HCT116 (cell line): ENCODE results near the gene SEC14L6. TPM values are rescaled to one million over a fixed set of nuclear protein-coding genes. Genes with fewer than 3 reads are reported as not detected.

ENCODE experiments used
- ATAC-seq: fragments of 200-7000 bp; cut with Tn5 transposase; 2 replicates; pipeline ENCODE4 v1.9.1; 2020; ENCODE audit warnings: mild to moderate bottlenecking, moderate library complexity
- BruUV-seq: library from RNA; stranded (reverse); fragments of 400-500 nt; replicated peaks from 2 replicates; lab custom pipeline; 2021; lab: Mats Ljungman, UMichigan
- CTCF ChIA-PET: fragments of 300-600 bp; sonication (Branson Sonifier 250); formaldehyde crosslinking; loops from one replicate; lab custom pipeline; 2021; ENCODE audit warnings: antibody characterized with exemption; lab: Charles Lee
- POLR2A ChIA-PET: fragments of 300-600, 350-600 bp; sonication (Branson Sonifier 250); formaldehyde crosslinking; loops from one replicate; lab custom pipeline; 2021; ENCODE audit warnings: antibody characterized with exemption; lab: Charles Lee
- RAD21 ChIA-PET, 2 experiments: fragments of 300-600 bp; sonication (Branson Sonifier 250); formaldehyde crosslinking; loops; one replicate each; lab custom pipeline; 2023; ENCODE audit warnings: low total read pairs in 2 of 2; ENCODE audit not compliant: uncharacterized antibody in 2 of 2, unreplicated experiment in 2 of 2, low non-redundant PET in 1 of 2; lab: Charles Lee
- DNase-seq: peaks from one replicate; pipeline ENCODE4 v3.0.0-alpha.2; 2010; ENCODE audit warnings: low read depth, low spot score
- H2AFZ ChIP-seq: fragments of 200-600 bp; shearing (Covaris generic), sonication (generic); 2 replicates; pipeline ENCODE4 v1.6.1; 2017; ENCODE audit warnings: low read depth, mixed run types, mixed read lengths, antibody characterized with exemption, low read length; ENCODE audit not compliant: poor library complexity, severe bottlenecking
- H3K27ac ChIP-seq: 2 replicates; pipeline ENCODE4 v1.5.1; 2012; ENCODE audit warnings: low read depth, low read length
- H3K27me3 ChIP-seq: fragments of 200-600 bp; sonication (generic); 2 replicates; pipeline ENCODE4 v1.6.1; 2016; ENCODE audit warnings: mixed run types, low read length, mixed read lengths; ENCODE audit not compliant: insufficient read depth
- H3K36me3 ChIP-seq, 2 experiments: fragments of 200-500 bp in 1 of 2; fragments of 200-600 bp in 1 of 2; sonication (Bioruptor generic) in 1 of 2; sonication (generic) in 1 of 2; 2 replicates each; pipeline versions ENCODE4 v1.5.1 to v1.6.1; 2014 to 2016; ENCODE audit warnings: low read length in 2 of 2, inconsistent platforms in 1 of 2, mixed read lengths in 1 of 2, mixed run types in 1 of 2; ENCODE audit not compliant: insufficient read depth in 2 of 2, control insufficient read depth in 1 of 2
- H3K4me1 ChIP-seq, 2 experiments: fragments of 200-600 bp in 1 of 2; sonication (generic) in 1 of 2; 2 replicates each; pipeline versions ENCODE4 v1.5.1 to v1.6.1; 2012 to 2017; ENCODE audit warnings: low read length in 2 of 2, inconsistent platforms in 1 of 2, mild to moderate bottlenecking in 1 of 2, mixed read lengths in 1 of 2, mixed run types in 1 of 2, moderate library complexity in 1 of 2; ENCODE audit not compliant: insufficient read depth in 2 of 2, control insufficient read depth in 1 of 2
- H3K4me2 ChIP-seq: fragments of 200-600 bp; sonication (generic); 2 replicates; pipeline ENCODE4 v1.6.1; 2017; ENCODE audit warnings: mixed run types, low read length, mixed read lengths
- H3K4me3 ChIP-seq, 2 experiments: fragments of 200-600 bp in 1 of 2; sonication (generic) in 1 of 2; replicated peaks in 1 of 2; 2 replicates each; pipeline ENCODE4 v1.5.1; 2011 to 2016; ENCODE audit warnings: low read length in 2 of 2, control low read depth in 1 of 2, low read depth in 1 of 2, mild to moderate bottlenecking in 1 of 2, mixed read lengths in 1 of 2, mixed run types in 1 of 2
- H3K79me2 ChIP-seq: fragments of 200-600 bp; sonication (generic); 2 replicates; pipeline ENCODE4 v1.6.1; 2017; ENCODE audit warnings: mild to moderate bottlenecking, mixed run types, low read length, moderate library complexity, mixed read lengths; ENCODE audit not compliant: insufficient read depth
- H3K9ac ChIP-seq: fragments of 200-600 bp; sonication (generic); 2 replicates; pipeline ENCODE4 v1.6.1; 2016; ENCODE audit warnings: low read length, mixed read lengths
- H3K9me2 ChIP-seq: fragments of 200-600 bp; sonication (generic), shearing (Covaris generic); 2 replicates; pipeline ENCODE4 v1.6.1; 2017; ENCODE audit warnings: mixed run types, mild to moderate bottlenecking, moderate library complexity; ENCODE audit not compliant: insufficient read depth
- H3K9me3 ChIP-seq, 2 experiments: fragments of 200-500 bp in 1 of 2; fragments of 200-600 bp in 1 of 2; sonication (Bioruptor generic) in 1 of 2; sonication (generic) in 1 of 2; 2 replicates each; pipeline ENCODE4 v1.6.1; 2014 to 2017; ENCODE audit warnings: low read length in 2 of 2, mixed read lengths in 2 of 2, inconsistent platforms in 1 of 2, low read depth in 1 of 2, mild to moderate bottlenecking in 1 of 2, mixed run types in 1 of 2, moderate library complexity in 1 of 2; ENCODE audit not compliant: control insufficient read depth in 1 of 2, insufficient read depth in 1 of 2
- H4K20me1 ChIP-seq: fragments of 200-600 bp; sonication (generic), shearing (Covaris generic); 2 replicates; pipeline ENCODE4 v1.6.1; 2017; ENCODE audit warnings: mixed run types, mild to moderate bottlenecking, moderate library complexity; ENCODE audit not compliant: insufficient read depth
- CBX3 ChIP-seq: IDR thresholded peaks from 2 replicates; pipeline ENCODE4 v1.6.1; 2012; ENCODE audit warnings: low read depth
- CEBPB ChIP-seq: IDR thresholded peaks from 2 replicates; pipeline ENCODE4 v1.6.1; 2012; ENCODE audit warnings: low read depth
- CTCF ChIP-seq, 3 experiments: fragments of 200-600 bp in 1 of 3; sonication (generic) in 1 of 3; IDR thresholded peaks in 2 of 3; conservative IDR thresholded peaks in 1 of 3; 2 replicates each; pipeline ENCODE4 v1.5.1; 2012 to 2017; ENCODE audit warnings: low read depth in 2 of 3, low read length in 2 of 3, antibody characterized with exemption in 1 of 3, borderline replicate concordance in 1 of 3, control low read depth in 1 of 3, mild to moderate bottlenecking in 1 of 3, mixed read lengths in 1 of 3, mixed run types in 1 of 3, moderate library complexity in 1 of 3; ENCODE audit not compliant: insufficient read depth in 1 of 3
- EGR1 ChIP-seq: IDR thresholded peaks from 2 replicates; pipeline ENCODE4 v1.6.1; 2012; ENCODE audit warnings: low read depth
- ELF1 ChIP-seq: IDR thresholded peaks from 2 replicates; pipeline ENCODE4 v1.6.1; 2012; ENCODE audit warnings: low read depth, borderline replicate concordance
- FOSL1 ChIP-seq: IDR thresholded peaks from 2 replicates; pipeline ENCODE4 v1.6.1; 2012; ENCODE audit warnings: low read depth
- POLR2AphosphoS5 ChIP-seq: IDR thresholded peaks from 2 replicates; pipeline ENCODE4 v1.6.1; 2011; ENCODE audit warnings: mild to moderate bottlenecking, low read depth, low read length, moderate library complexity
- RAD21 ChIP-seq: IDR thresholded peaks from 2 replicates; pipeline ENCODE4 v1.6.1; 2012; ENCODE audit warnings: low read depth, mild to moderate bottlenecking
- SIN3A ChIP-seq: IDR thresholded peaks from 2 replicates; pipeline ENCODE4 v1.6.1; 2012; ENCODE audit warnings: low read depth
- SP1 ChIP-seq: IDR thresholded peaks from 2 replicates; pipeline ENCODE4 v1.6.1; 2012; ENCODE audit warnings: low read depth
- SRF ChIP-seq: IDR thresholded peaks from 2 replicates; pipeline ENCODE4 v1.6.1; 2012; ENCODE audit warnings: low read depth
- TCF7L2 ChIP-seq: IDR thresholded peaks from 2 replicates; pipeline ENCODE4 v1.7.0; 2011; ENCODE audit warnings: borderline replicate concordance, inconsistent platforms; ENCODE audit not compliant: insufficient read depth, insufficient read length; ENCODE audit errors: extremely low read depth
- YY1 ChIP-seq: IDR thresholded peaks from 2 replicates; pipeline ENCODE4 v1.6.1; 2011; ENCODE audit warnings: low read length, low read depth, moderate library complexity, mild to moderate bottlenecking; ENCODE audit not compliant: insufficient replicate concordance; ENCODE audit errors: extremely low read depth
- ZBTB33 ChIP-seq: IDR thresholded peaks from 2 replicates; pipeline ENCODE4 v1.6.1; 2011; ENCODE audit warnings: mild to moderate bottlenecking, low read length, moderate library complexity; ENCODE audit not compliant: insufficient replicate concordance; ENCODE audit errors: extremely low read depth
- ZFX ChIP-seq: fragments of 450-650 bp; IDR thresholded peaks from 2 replicates; pipeline ENCODE4 v1.6.1; 2017
- ZNF274 ChIP-seq: fragments of 200-500 bp; sonication (Bioruptor generic); IDR thresholded peaks from 2 replicates; pipeline ENCODE4 v1.6.1; 2014; ENCODE audit warnings: mild to moderate bottlenecking, low read depth, low read length, inconsistent platforms
- intact Hi-C: fragments of 100-400 bp; cut with micrococcal nuclease; formaldehyde crosslinking; loops from 2 replicates; pipeline ENCODE4 v1.10.0; 2022
- total RNA-seq: library from RNA; stranded (reverse); gene quantifications from one replicate; pipeline ENCODE4 v1.2.1, GENCODE V29; 2021; ENCODE audit not compliant: unreplicated experiment
- TF ChIP-seq, protein P1 (sequence below): IDR thresholded peaks from 2 replicates; pipeline ENCODE4 v1.6.1; 2012
- TF ChIP-seq, protein P2 (sequence below): IDR thresholded peaks from 2 replicates; pipeline ENCODE4 v1.6.1; 2012

SEC14L6 gene
- total RNA-seq, 1 experiment from 2014 or later = not detected

DNA sequence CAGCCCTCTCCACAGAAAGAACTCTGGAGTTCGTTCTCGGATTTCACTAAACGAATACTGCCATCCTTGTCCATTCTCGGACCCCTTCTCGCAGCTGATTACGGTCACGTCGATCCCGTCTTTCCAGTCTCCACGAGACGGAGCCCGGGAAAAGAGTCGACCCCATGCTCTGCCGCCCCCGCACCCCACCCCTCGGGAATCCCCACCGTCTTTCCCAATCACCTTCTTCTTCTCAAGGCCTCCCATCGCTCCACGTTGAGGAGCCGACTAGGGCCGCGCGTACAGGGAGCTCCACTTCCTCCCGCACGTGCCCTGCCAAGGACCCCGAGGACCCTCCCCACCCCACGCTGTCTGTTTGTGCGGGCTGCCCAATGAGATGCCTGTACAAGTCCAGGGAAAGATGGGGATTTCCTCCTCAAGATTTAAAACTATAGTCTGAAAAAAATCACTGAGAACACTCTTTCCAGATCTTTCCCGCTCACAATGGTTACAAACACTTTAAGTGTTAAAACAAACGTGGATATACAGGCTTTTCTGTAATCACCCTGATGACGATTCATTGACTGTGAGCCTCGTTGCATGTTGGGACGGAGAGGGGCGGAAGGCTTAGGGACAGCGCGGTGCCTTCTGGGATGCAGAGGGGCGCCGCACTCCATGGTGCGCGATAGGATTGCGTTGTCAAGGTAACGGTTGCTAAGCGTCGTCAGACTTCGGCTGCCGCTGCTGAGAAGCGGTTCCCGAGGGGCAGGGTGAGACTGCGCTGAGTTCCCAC is 45.2 kb upstream of the SEC14L6 start, which contains the start of gene PES1:
TSS of gene PES1 (minus strand) at position 323 of the 772 bp plus-strand sequence. CDS start at position 246, 77 bp downstream.
- Histone ChIP-seq H3K27me3 (no peaks in the 10 kb centered on the region), H3K36me3 (peaks cover 23 to 32% of the 10 kb centered on the region in 2 experiments), H3K9me3 (no peaks in the 10 kb centered on the region), H4K20me1 (no peaks in the 10 kb centered on the region), H3K79me2 (peaks cover 51% of the 10 kb centered on the region)
- BruUV-seq = no TSS peak
- ChIA-PET POLR2A (no interaction called here), CTCF (interaction anchor here (0.9 to 1.4 kb wide), 4 partner anchors 10 to 163 kb away, joined by 3 to 4 read pairs (median 4); no protein-coding TSS in a partner anchor)
- DNase-seq (peak; percentile 99), ATAC-seq (peak; percentile 99)
- TF ChIP-seq SIN3A (peak; percentile 87; the same call in 1 of the 2 replicates), EGR1 (no peak), ZNF274 (no peak), CBX3 (peak; percentile 74; the same call in 1 of the 2 replicates), FOSL1 (no peak), TCF7L2 (no peak), ELF1 (peak; percentile 99), ZFX (peak; percentile 64; the same call in 1 of the 2 replicates), CTCF (IDR thresholded peaks at IDR 0.05 in 2 of 3, conservative IDR thresholded peaks at IDR 0.05 in 1 of 3; ENCODE audit: borderline replicate concordance in 1 of 3, insufficient read depth in 1 of 3, low read depth in 2 of 3, low read length in 2 of 3) (no peak), CEBPB (no peak), POLR2AphosphoS5 (peak; percentile 71), YY1 (no peak), RAD21 (no peak), ZBTB33 (no peak), SP1 (peak; percentile 85), SRF (no peak; the same call in 1 of the 2 replicates)
- TF ChIP-seq, protein P1, sequence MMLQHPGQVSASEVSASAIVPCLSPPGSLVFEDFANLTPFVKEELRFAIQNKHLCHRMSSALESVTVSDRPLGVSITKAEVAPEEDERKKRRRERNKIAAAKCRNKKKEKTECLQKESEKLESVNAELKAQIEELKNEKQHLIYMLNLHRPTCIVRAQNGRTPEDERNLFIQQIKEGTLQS = no peak
- TF ChIP-seq, protein P2, sequence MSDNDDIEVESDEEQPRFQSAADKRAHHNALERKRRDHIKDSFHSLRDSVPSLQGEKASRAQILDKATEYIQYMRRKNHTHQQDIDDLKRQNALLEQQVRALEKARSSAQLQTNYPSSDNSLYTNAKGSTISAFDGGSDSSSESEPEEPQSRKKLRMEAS = peak; percentile 98
- TF ChIP-seq, all 23 proteins: peak for 7
- RAD21 ChIA-PET = no interaction called here
- H3K9ac ChIP-seq = peak within 1 kb of the TSS; percentile 96
- peaks cover 9 to 20% of the 10 kb centered on the region in 2 experiments; a peak in 3 of 4 replicates for H3K4me1 ChIP-seq
- H3K4me3 ChIP-seq = peak within 1 kb of the TSS; percentile 91 to 95
- peak within 1 kb of the TSS; percentile 89 for H2AFZ ChIP-seq
- H3K27ac ChIP-seq = peak within 1 kb of the TSS; percentile 66
- H3K9me2 ChIP-seq = no peaks in the 10 kb centered on the region
- intact Hi-C loops = loop anchor here (1.0 kb wide), 1 partner anchor 43 kb away; no protein-coding TSS in a partner anchor
- H3K4me2 ChIP-seq = peak within 1 kb of the TSS; percentile 79
